DMS153 (cell line): Measurements from ENCODE around the gene PLCH1.
"Not testable (repeated sequence)": the region's sequence is repeated elsewhere in the genome, so short reads cannot be mapped to it uniquely, and the experiment has no call there.

Source experiments
- DNase-seq: peaks from one replicate; lab custom pipeline; 2025; lab: John Stamatoyannopoulos, UW

Gene PLCH1

GRCh38 chr3:155420881-155421486, 323.9 kb downstream of the PLCH1 start:
- no peak for DNase-seq

DNA sequence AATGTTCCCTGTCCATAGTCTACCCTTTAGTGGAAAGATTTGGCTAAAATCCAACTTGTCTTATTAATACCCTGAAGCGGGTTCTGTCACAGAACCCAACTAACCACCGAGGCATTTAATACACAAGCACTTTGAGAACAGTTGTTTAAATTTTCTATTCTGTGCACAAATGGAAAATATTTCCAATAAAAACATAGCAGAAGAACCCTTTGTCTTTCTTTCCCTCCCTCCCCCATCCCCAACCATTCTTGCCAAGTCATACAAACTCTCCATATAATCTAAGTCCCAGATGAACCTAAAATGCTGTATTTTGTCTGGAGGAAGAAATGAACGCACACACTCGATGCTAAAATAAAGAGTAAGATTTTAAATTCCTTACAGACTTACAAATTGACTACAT, 324.5 kb downstream of the PLCH1 start:
- no peak for DNase-seq

GRCh38 chr3:155418407-155418806, 326.5 kb downstream of the PLCH1 start:
- peak; percentile 35 for DNase-seq

GRCh38 chr3:155417119-155417517, 327.8 kb downstream of the PLCH1 start:
- no peak for DNase-seq

- no peak for DNase-seq
Measured at GRCh38 chr3:155416500-155417118, 328.3 kb downstream of the PLCH1 start.

DNA sequence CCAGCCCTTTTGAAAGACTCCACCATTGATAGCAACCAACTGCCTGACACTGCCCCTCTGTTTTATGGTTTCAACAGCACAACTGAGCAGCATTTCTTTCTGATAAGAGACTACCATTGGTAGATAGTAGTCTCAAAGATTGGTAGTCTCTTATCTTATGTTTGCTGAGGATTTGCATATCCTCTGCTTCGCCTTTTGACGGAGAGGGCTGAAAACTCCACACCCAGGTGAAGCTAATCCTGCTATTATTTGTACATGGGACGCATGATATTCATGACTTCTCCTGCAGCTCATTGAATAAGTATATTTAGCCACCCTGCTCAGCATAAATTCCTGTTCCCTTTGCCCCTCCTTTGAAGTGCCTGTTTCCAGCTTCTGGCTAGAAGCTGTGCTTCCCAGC, 332.0 kb downstream of the PLCH1 start:
- no peak for DNase-seq

DNA sequence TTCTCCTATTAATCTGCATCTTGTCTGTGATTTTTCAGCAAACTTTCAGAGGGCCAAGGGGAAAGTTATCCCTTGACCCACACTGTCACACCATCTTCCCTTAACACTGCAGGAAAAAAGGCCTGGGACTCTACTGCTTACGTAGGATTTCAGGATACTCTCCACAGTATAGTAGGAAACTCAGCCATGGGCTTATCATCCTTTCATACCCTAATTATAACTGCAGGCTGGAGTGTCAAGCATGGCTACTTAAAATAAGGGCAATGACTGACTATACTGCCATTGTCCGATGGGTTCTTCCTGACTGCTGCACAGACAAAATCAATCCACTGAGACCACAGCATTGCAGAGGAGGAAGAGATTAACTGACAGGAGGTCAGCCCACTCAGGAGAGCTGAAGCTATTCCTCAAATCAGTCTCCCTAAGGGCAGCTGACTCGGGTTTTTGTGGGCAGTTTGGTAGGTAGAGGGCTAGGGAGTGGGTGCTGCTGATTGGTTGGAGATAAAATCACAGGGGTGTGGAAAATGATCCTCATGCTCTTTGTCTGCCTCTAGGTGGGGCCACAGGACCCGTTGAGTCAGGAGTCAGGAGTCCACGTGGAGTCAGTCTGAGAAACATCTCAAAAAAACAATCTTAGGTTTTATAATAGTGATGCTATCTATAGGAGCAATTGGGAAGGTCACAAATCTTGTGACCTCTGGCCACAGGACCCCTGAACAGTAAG, 333.2 kb downstream of the PLCH1 start:
- DNase-seq = no peak

GRCh38 chr3:155409336-155409735, 335.5 kb downstream of the PLCH1 start:
- no peak for DNase-seq

GRCh38 chr3:155407971-155408370, 336.9 kb downstream of the PLCH1 start:
- no peak for DNase-seq

DNA sequence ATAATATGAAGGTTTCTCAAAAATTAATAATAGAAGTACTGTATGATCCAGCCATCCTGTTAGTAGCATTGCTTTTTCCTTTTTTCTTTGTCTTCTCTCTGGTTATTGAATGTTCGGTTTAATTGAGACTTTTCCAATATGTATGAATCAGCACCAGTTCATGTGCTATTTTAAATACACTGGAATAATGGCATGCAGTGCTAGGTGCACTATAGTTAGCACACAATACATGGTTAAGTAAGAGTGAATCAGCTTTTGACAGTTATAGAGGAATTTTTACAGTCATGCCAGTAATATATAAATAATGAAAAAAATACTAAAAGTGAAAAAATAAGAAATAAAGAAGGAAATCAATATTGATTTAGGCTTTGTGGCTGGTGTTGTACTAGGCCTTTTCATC, 337.5 kb downstream of the PLCH1 start:
- no peak for DNase-seq

GRCh38 chr3:155404486-155404885, 340.4 kb downstream of the PLCH1 start:
- peak; percentile 71 for DNase-seq

- DNase-seq = no peak
Measured at GRCh38 chr3:155402656-155403055, 342.2 kb downstream of the PLCH1 start.

DNA sequence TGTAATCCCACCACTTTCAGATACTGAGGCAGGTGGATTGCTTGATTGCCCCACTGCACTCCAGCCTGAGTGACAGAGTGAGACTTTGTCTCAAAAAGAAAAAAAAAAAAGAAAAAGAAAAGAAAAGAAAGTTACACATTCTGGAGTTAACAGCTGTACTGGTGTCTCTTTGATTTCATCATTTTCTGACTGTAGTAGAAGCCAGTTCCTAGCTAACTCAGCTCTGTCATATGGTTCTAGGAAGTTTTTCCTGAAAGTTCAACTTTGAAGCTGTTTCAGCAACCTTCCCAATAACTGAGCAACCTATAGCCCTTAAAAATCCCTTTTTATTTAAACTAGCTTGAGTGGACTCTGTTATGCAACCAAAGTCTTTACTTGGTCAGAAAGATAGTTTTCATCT, 346.8 kb downstream of the PLCH1 start:
- DNase-seq = no peak

DNA sequence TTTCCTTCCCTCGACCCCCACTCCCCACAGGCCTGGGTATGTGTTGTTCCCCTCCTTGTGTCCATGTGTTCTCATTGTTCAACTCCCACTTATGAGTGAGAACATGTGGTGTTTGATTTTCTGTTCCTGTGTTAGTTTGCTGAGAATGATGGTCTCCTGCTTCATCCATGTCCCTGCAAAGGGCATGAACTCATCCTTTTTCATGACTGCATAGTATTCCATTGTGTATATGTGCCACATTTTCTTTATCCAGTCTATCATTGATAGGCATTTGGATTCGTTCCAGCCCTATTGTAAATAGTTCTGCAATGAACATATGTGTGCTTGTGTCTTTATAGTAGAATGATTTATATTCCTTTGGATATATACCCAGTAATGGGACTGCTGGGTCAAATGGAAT, 350.0 kb downstream of the PLCH1 start:
- not testable (repeated sequence) for DNase-seq

GRCh38 chr3:155394240-155394639, 350.6 kb downstream of the PLCH1 start:
- DNase-seq = no peak

DNA sequence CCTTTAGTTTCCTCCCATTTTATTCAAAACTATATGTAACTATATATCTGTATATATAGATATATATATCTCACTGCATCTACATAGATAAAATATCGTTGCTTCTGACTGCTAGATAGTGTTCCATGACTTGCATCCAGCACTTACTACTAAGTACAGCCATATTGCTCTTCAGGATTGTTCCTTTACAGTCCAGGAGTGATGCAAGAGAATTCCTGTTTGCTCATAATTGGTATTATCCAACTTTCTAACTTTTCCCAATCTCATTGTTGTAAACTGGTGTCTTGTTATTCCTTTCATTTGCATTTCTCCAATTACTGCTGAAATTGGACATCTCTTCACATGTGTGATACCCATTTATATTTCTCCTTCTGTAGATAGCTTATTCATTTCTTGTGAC, 351.6 kb downstream of the PLCH1 start:
- no peak for DNase-seq

GRCh38 chr3:155392138-155392537, 352.7 kb downstream of the PLCH1 start:
- no peak for DNase-seq

GRCh38 chr3:155391551-155391958, 353.3 kb downstream of the PLCH1 start:
- DNase-seq = no peak

GRCh38 chr3:155391104-155391503, 353.8 kb downstream of the PLCH1 start:
- no peak for DNase-seq

- DNase-seq = no peak
Measured at GRCh38 chr3:155390351-155390750, 354.5 kb downstream of the PLCH1 start.

- no peak for DNase-seq
Measured at GRCh38 chr3:155388417-155388816, 356.5 kb downstream of the PLCH1 start.

GRCh38 chr3:155387571-155387970, 357.3 kb downstream of the PLCH1 start:
- peak; percentile 31 for DNase-seq

GRCh38 chr3:155386919-155387318, 358.0 kb downstream of the PLCH1 start:
- DNase-seq = no peak
